HG02938 (cell line): ENCODE data around the gene ABCC1.
"Not testable (repeated sequence)": the region's sequence is repeated elsewhere in the genome, so short reads cannot be mapped to it uniquely, and the experiment has no call there.

ENCODE experiments used
- ATAC-seq: cut with Tn5 transposase; IDR thresholded peaks from one replicate; pipeline ENCODE4 v1.9.1; 2021; ENCODE audit warnings: mild to moderate bottlenecking, moderate library complexity; ENCODE audit not compliant: unreplicated experiment

Gene ABCC1

DNA sequence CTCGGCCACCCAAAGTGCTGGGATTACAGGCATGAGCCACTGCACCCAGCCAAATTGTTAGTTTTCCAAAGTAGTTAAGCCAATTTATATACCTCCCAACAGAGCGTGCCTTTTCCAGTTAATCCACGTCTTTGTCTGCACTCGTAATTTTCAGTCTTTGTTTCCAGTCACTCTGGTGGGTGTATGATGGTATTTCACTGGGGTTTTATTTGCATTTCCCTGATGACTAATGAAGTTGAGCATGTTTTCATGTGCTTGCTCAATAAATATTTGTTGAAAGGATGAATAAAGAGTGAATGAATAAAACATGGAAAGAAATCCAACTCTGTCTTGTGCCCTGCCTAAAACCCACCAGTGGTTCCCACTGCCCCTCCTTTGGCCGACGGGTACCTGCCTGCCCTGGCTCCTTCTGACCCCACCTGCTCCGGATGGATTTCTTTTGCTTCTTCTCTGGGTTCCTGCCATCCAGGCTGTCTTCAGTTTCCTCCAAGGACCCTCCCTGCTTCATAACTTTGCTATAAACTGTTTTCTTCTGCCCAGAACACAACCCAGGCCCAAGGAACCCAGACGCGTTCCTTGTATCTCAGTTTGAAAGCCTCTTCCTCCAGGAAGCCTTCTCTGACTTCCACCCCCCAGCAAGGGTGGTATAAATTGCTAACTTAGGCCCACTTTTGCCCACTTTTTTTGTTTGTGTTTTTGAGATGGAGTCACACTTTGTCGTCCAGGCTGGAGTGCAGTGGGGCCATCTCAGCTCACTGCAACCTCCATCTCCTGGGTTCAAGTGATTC, 3.0 kb upstream of the ABCC1 start:
- ATAC-seq, result no peak

DNA sequence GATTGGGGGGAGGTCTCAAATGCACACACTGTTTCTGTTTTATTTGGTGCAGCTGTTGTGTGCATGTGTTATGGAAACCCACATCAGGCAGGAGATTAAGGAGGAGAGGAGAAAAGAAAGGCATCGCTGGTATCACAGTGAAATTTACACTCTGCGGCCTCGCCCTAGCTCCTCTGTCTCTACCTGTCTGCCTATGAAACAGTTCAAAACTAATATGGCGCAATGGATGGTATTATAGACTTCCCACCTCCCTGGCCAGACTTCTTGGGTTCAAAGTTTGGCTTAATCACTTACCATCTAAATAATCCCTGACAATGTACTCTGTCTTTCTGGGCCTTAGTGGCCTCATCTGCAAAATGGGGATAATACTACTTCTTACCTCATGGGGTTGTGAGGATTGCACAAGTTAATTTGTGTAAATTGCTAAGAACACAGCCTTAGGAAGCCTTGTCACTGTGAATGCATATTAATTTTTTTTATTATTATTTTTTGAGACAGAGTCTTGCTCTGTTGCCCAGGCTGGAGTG, 1.4 kb upstream of the ABCC1 start:
- ATAC-seq, result no peak

GRCh38 chr16:15948532-15949209, 745 bp upstream of the ABCC1 start:
- ATAC-seq, result no peak

GRCh38 chr16:15950161-15950854, 892 bp downstream of the ABCC1 start:
- no peak for ATAC-seq

GRCh38 chr16:15950869-15951268, 1.5 kb downstream of the ABCC1 start:
- no peak for ATAC-seq

GRCh38 chr16:15951852-15952251, 2.4 kb downstream of the ABCC1 start:
- no peak for ATAC-seq

DNA sequence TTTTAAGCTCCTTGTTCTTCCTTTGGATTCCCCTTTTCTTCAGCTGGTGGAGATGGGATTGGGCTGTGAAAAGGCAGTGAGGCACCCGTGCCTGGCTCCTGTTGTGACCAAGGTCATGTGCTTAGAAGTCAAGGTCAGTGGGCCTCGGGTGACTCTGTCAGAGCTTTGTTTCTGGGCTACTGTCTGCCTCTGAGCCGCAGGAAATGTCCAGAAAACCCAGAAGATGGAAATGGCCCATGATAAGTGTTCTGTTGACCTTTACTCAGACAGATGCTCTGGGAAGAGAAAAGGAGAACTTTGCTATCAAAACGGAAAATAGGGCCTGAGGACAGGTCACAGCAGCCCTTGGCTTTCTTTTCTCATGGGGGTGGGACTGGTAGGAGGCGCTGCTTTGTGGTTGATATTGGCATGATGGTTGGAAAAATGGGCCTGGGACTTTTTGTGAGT, 2.9 kb downstream of the ABCC1 start:
- no peak for ATAC-seq

DNA sequence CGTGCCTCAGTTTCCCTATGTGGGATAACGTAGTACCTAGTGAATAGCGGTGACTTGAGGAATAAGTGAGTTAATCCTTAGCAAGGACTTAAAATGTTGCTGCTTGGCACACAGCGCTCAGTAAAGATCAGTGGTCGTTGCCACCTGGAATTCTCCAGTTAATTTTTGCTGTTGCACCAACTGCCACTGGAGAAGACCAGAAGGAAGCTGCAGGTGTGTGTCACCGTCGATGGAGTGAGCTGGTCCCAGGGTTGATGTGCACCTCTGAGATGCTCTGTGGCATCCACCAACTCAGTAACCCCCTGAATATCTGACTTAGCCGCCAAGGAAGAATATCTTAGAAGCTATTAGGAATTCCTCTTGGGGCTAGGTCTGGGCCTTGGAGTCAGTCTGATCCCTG, 4.1 kb downstream of the ABCC1 start:
- no peak for ATAC-seq

DNA sequence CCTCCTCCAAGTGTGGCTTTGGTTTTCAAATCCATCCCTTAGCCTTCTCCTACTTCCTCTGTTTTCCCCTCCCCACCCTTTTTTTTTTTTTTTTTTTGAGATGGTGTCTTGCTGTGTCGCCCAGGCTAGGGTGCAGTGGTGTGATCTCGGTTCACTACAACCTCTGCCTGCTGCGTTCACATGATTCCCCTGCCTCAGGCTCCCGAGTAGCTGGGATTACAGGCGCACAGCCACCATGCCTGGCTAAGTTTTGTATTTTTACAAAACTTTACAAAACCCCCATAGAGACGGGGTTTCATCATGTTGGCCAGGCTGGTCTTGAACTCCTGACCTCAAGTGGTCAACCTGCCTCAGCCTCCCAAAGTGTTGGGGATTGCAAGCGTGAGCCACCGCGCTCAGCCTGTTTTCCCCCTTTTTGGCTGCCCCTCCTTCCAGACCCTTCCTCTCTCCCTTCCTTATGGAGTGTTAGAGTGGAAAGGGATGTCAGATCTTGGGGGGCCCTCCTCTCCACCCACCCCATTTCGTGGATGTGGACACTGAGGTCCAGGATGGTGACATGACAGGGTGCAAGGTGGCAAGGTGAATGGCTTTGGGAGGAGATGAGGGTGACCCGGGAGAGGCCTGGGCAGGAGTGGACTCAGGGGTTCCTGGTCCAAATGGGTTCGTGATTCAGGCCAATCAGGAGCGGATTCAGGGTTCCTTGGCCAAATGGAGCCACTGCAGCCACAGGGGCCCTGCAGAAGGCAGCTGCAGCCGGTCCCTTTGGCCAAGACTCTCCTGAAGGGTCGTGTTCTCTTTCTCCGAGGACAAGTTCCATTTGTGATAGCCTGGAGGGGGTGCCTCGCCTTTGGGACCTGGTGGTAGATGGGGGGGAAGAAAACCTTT, 4.8 kb downstream of the ABCC1 start:
- no peak for ATAC-seq

DNA sequence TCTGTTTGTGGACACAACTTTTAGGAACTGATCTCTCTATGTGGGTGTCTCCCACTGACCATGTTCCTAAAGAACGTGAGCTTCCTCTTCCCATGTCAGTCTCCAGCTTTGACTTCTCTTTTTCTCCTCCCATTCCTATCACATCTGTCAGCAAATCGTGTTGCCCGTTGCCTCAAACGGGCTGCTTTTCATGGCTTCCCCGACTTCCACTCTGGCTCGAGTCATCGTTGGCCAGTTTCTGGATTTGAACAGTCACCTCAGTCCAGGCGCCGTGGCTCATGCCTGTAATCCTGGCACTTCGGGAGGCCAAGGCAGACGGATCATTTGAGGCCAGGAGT, 5.4 kb downstream of the ABCC1 start:
- ATAC-seq, result no peak

- ATAC-seq, result no peak
Measured at GRCh38 chr16:15955425-15955824, 6.0 kb downstream of the ABCC1 start.

DNA sequence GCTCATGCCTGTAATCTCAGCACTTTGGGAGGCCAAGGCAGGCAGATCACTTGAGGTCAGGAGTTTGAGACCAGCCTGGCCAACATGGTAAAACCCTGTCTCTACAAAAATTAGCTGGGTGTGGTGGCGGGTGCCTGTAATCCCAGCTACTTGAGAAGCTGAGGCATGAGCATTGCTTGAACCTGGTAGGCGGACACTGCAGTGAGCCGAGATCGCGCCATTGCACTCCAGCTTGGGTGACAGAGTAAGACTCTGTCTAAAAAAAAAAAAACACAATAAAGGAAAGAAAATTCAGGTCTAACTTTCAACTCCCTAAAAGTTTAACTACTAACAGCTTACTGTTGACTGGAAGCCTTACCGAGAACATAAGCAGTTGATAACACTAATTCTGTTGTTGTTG, 6.7 kb downstream of the ABCC1 start:
- ATAC-seq, result not testable (repeated sequence)

DNA sequence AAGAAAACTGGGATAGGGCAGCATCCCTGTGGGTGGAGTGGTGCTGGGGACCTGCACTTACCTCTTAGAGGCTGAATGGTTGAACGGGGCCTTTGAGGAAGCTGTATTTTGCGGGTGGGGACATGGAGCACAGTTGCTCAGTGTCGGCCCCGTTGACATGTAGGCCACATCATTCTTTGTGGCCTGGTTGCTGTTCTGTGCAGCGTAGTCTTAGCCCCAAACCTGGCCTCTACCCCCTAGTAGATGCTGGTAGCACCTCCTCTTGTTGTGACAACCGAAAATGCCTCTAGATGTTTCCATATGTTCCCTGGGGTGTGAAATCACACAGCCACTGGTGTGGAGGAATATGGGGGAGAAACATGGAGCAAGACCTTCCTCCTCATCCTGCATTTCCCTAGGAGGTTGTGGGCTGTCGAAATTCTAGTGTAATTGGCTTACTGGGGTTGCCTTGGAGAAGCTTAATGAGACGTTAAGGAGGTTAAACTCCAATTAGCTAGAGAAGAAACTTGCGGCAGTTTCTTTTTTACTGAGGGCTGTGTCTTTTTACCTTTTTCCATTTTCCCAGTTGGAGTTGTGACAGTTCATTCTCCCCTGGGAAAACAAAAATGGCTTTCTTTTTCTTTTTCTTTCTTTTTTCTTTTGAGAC, 9.4 kb downstream of the ABCC1 start:
- no peak for ATAC-seq

DNA sequence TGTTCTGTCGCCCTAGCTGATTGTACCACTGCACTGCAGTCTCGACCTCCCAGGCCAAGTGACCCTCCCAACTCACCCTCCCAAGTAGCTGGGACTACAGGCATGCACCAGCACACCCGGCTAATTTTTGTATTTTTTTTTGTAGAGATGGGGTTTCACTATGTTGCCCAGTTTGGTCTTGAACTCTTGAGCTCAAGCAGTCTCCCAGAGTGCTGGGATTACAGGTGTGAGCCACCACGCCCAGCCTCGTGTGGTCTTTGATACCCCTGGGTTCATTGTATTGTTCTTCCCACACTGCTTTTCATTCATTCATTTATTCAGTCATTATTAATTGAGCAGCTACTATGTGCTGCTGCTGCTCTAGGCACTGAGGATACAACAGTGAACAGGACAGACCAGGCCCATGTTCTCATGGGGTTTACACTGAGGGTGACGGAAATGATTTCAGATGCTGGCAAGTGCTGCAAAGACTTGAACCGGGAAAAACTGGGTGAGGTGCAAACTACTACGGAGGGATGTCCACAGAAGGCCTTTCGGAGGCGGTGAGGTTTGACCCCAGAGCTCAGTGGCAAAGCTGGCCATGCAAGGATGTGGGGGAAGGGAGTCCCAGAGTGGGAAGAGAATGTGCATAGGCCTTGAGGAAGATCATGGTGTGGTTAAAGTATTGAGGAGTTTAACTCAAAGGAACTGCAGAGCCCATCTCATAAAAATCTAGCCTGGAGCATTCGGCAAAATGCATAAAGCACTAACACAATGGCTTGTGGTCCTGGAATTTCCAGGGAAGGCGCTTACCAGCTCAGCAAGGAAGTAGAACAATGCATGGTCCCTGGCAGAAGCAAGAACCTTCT, 10.9 kb downstream of the ABCC1 start:
- no peak for ATAC-seq

DNA sequence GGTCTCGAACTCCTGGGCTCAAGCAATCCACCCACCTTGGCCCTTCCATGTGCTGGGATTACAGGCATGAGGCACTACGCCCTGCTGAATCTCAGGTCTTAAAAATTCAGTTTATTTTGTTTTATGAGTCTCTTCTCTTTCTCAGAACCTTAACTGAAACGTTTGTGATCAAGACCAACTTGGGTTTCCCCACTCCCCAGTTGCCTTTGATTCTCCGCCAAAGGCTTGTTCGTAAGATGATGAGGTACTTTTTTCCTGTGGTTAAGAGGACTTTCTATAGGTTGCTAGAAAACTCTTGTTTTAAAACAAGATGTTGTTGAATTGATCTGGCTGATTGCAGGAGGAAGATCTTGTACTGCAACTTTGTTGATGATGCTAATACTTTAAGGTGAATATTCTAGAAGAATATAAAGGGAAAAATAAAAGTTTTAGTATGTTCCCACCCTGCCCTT, 11.7 kb downstream of the ABCC1 start:
- ATAC-seq, result peak; percentile 72

DNA sequence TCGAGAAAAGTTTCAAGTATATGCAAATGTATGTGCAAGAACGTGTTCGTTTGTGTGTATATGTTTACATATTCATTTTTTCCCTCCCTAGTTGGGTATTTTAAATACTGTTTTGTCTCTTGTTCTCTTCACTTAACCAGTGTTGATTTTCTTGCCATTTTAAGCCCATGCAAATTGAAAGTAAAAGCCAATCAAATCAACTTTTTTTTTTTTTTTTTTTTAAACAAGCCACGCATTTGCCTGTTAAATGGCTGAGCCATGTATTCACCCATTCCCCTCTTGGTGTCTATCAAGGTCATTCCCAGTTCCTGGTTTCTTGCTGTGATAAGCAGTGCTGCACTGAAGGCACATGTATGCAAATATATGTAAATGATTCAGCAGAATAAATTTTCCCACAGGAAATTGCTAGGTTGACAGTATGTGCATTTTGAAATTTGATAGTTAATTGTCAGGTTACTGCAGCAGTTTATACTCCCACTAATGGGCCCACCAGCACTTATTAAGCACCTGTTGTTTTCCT, 12.2 kb downstream of the ABCC1 start:
- ATAC-seq, result peak; percentile 32

- ATAC-seq, result no peak
Measured at GRCh38 chr16:15963307-15963910, 14.0 kb downstream of the ABCC1 start.

GRCh38 chr16:15966420-15966819, 17.0 kb downstream of the ABCC1 start:
- ATAC-seq, result no peak
